B cell (primary cell): ENCODE results near the gene CHAF1A. TPM values are rescaled to one million over a fixed set of nuclear protein-coding genes. Genes with fewer than 3 reads are reported as not detected.

ENCODE experiments used
- ATAC-seq: fragments of 200-7000 bp; cut with Tn5 transposase; one replicate; pipeline ENCODE4 v1.10.0; 2021; ENCODE audit warnings: low read depth, mild to moderate bottlenecking, moderate number of reproducible peaks, moderate library complexity
- CTCF ChIA-PET: fragments of 350-600 bp; sonication (Branson Sonifier 250); formaldehyde crosslinking; loops from one replicate; lab custom pipeline; 2021; ENCODE audit warnings: antibody characterized with exemption, inconsistent platforms; lab: Charles Lee
- POLR2A ChIA-PET: fragments of 350-600 bp; sonication (Branson Sonifier 250); formaldehyde crosslinking; loops from one replicate; lab custom pipeline; 2021; ENCODE audit warnings: antibody characterized with exemption; lab: Charles Lee
- DNase-seq: peaks from one replicate; pipeline ENCODE4 v3.0.0; 2013
- H2AFZ ChIP-seq: 2 replicates; pipeline ENCODE4 v1.6.1; 2012; ENCODE audit warnings: mild to moderate bottlenecking, low read depth, low read length; ENCODE audit not compliant: insufficient read depth, poor library complexity, severe bottlenecking
- H3K27ac ChIP-seq, 2 donors: 1 replicate in 1 of 2; 2 replicates in 1 of 2; pipeline ENCODE4 v1.5.1; 2012 to 2013; ENCODE audit warnings: low read length in 2 of 2, mild to moderate bottlenecking in 2 of 2, moderate library complexity in 1 of 2
- H3K27me3 ChIP-seq, 4 experiments: fragments of 200-600 bp in 1 of 4; sonication (generic) in 1 of 4; replicated peaks in 1 of 4; 1 replicate in 2 of 4; 2 replicates in 2 of 4; pipeline versions ENCODE4 v1.6.1 to v1.7.0; 2013 to 2016; ENCODE audit warnings: low read length in 3 of 4, mild to moderate bottlenecking in 2 of 4, mixed read lengths in 1 of 4, moderate library complexity in 1 of 4; ENCODE audit not compliant: insufficient read depth in 4 of 4, control insufficient read depth in 3 of 4; ENCODE audit errors: control extremely low read depth in 1 of 4
- H3K36me3 ChIP-seq, 2 experiments: replicated peaks in 1 of 2; 1 replicate in 1 of 2; 2 replicates in 1 of 2; pipeline versions ENCODE4 v1.6.1 to v1.7.1; 2013; ENCODE audit warnings: low read length in 1 of 2; ENCODE audit not compliant: insufficient read depth in 2 of 2, control insufficient read depth in 1 of 2; ENCODE audit errors: control extremely low read depth in 1 of 2, extremely low read depth in 1 of 2
- H3K4me1 ChIP-seq, 2 donors: fragments of 200-600 bp in 1 of 2; sonication (generic) in 1 of 2; 1 replicate in 1 of 2; 2 replicates in 1 of 2; pipeline versions ENCODE4 v1.5.1 to v1.6.1; 2013 to 2017; ENCODE audit warnings: low read length in 2 of 2; ENCODE audit not compliant: control insufficient read depth in 2 of 2, insufficient read depth in 2 of 2
- H3K4me2 ChIP-seq: replicated peaks from 2 replicates; pipeline ENCODE3; 2012; ENCODE audit warnings: mild to moderate bottlenecking, low read depth, low read length; ENCODE audit not compliant: poor library complexity, severe bottlenecking
- H3K4me3 ChIP-seq, 5 experiments: fragments of 200-600 bp in 1 of 5; sonication (generic) in 1 of 5; 1 replicate in 3 of 5; 2 replicates in 2 of 5; pipeline versions ENCODE4 v1.5.1 to v1.7.0; 2011 to 2016; ENCODE audit warnings: low read length in 4 of 5, mild to moderate bottlenecking in 4 of 5, low read depth in 2 of 5, control low read depth in 1 of 5, moderate library complexity in 1 of 5; ENCODE audit not compliant: insufficient read depth in 1 of 5; ENCODE audit errors: control extremely low read depth in 1 of 5, extremely low read depth in 1 of 5
- H3K79me2 ChIP-seq: fragments of 200-600 bp; sonication (generic); one replicate; pipeline ENCODE4 v1.6.0; 2016; ENCODE audit warnings: low read length; ENCODE audit not compliant: control insufficient read depth, insufficient read depth
- H3K9ac ChIP-seq: fragments of 200-600 bp; sonication (generic); 2 replicates; pipeline ENCODE4 v1.6.1; 2017; ENCODE audit warnings: mild to moderate bottlenecking, low read length, moderate library complexity
- H3K9me3 ChIP-seq, 3 donors: one replicate each; pipeline versions ENCODE4 v1.6.1 to v1.7.1; 2013; ENCODE audit warnings: low read length in 2 of 3; ENCODE audit not compliant: control insufficient read depth in 2 of 3, insufficient read depth in 1 of 3; ENCODE audit errors: control extremely low read depth in 1 of 3
- H4K20me1 ChIP-seq: 2 replicates; pipeline ENCODE4 v1.6.0; 2012; ENCODE audit warnings: mild to moderate bottlenecking, low read length; ENCODE audit not compliant: insufficient read depth, control insufficient read depth, poor library complexity, severe bottlenecking
- H3K27ac Mint-ChIP-seq: one replicate; pipeline ENCODE4 v1.8.0; 2021; ENCODE audit warnings: mixed read lengths
- H3K27me3 Mint-ChIP-seq: one replicate; pipeline ENCODE4 v1.8.0; 2021; ENCODE audit warnings: mixed read lengths
- H3K4me1 Mint-ChIP-seq: one replicate; pipeline ENCODE4 v1.8.0; 2021; ENCODE audit warnings: mixed read lengths
- H3K4me3 Mint-ChIP-seq: one replicate; pipeline ENCODE4 v1.8.0; 2021; ENCODE audit warnings: mixed read lengths
- H3K9me3 Mint-ChIP-seq: one replicate; pipeline ENCODE4 v1.8.0; 2022; ENCODE audit warnings: mixed read lengths; ENCODE audit not compliant: insufficient read depth
- CTCF ChIP-seq: fragments of 200-600 bp; IDR thresholded peaks from one replicate; pipeline ENCODE4 v1.8.0; 2022; ENCODE audit warnings: antibody characterized with exemption, mild to moderate bottlenecking
- EZH2 ChIP-seq: IDR thresholded peaks from 2 replicates; pipeline ENCODE4 v1.6.1; 2012; ENCODE audit warnings: borderline replicate concordance, low read depth, mild to moderate bottlenecking, moderate library complexity, low read length; ENCODE audit not compliant: insufficient read depth, poor library complexity, severe bottlenecking
- whole genome bisulfite sequencing: methylation state at CpG from one replicate; pipeline ENCODE4 v1.1.5; 2013; ENCODE audit warnings: missing lambda C conversion rate; ENCODE audit not compliant: insufficient coverage; 5-methylcytosine and 5-hydroxymethylcytosine counted together
- intact Hi-C: fragments of 100-400 bp; cut with micrococcal nuclease; formaldehyde crosslinking; loops from one replicate; pipeline ENCODE4 v1.10.0; 2022
- polyA plus RNA-seq: library from polyadenylated mRNA; depleted of rRNA; stranded (reverse); fragments of >200 nt; gene quantifications from 2 replicates; pipeline ENCODE4 v1.2.3, GENCODE V29; 2012
- total RNA-seq, 2 donors: library from RNA; stranded (reverse); fragments of 120-200 nt in 1 of 2; gene quantifications; 1 replicate in 1 of 2; 2 replicates in 1 of 2; pipeline versions ENCODE4 v1.2.3 to v1.2.4, GENCODE V29; 2013 to 2022

The CHAF1A gene
- total and polyA plus RNA-seq, 2 donors (not counting 1 experiment from before 2014, with no cell fraction given): 15.1 to 19.7 TPM

- peaks cover 61% of the 10 kb centered on the region for H3K4me1 Mint-ChIP-seq
- DNase-seq (peak; percentile 94), ATAC-seq (peak; percentile 63)
- WGBS: under 1% methylated on average over 24 of the region's 25 CpGs
- Histone ChIP-seq H3K4me2 (peak overlapping the region; percentile 96), H3K27ac (peak overlapping the region; percentile 84 to 95), H3K9me3 (no peaks in the 10 kb centered on the region), H3K27me3 (no peaks in the 10 kb centered on the region), H4K20me1 (peaks cover 43% of the 10 kb centered on the region), H3K4me1 (peaks cover 63 to 70% of the 10 kb centered on the region in 2 donors), H2AFZ (peak overlapping the region; percentile 20), H3K79me2 (peaks cover 37% of the 10 kb centered on the region), H3K4me3 (peak overlapping the region in 4 of 5 experiments; percentile 40 to 68 (median 50)), H3K36me3 (peaks cover 0 to 23% of the 10 kb centered on the region in 2 experiments), H3K9ac (peak overlapping the region; percentile 67)
- CTCF ChIA-PET: interaction anchor here (0.9 to 1.8 kb wide), 11 partner anchors 11 to 102 kb away, joined by 3 to 11 read pairs (median 4); partner anchors contain the start of genes CHAF1A, HDGFL2, MPND and SH3GL1
- POLR2A ChIA-PET: interaction anchor here (0.5 to 1.0 kb wide), 4 partner anchors 12 to 33 kb away, joined by 3 to 6 read pairs (median 4); partner anchors contain the start of genes CHAF1A and SH3GL1
- intact Hi-C loops: loop anchor here (1.0 to 2.0 kb wide), 3 partner anchors 11 to 26 kb away; partner anchors contain the start of gene MPND
- TF ChIP-seq EZH2: no peak
- no peak for TF ChIP-seq CTCF
- peak overlapping the region; percentile 96 for H3K27ac Mint-ChIP-seq
- H3K27me3 Mint-ChIP-seq: no peaks in the 10 kb centered on the region
- H3K4me3 Mint-ChIP-seq: peak overlapping the region; percentile 83
- no peaks in the 10 kb centered on the region for H3K9me3 Mint-ChIP-seq
Observed at GRCh38 chr19:4369109-4369887, 33.1 kb upstream of the CHAF1A start.
